ENCODE data around the gene RD3L. TPM values are rescaled to one million over a fixed set of nuclear protein-coding genes. Genes with fewer than 3 reads are reported as not detected.
A peak's percentile ranks its signal among the peaks of the same experiment; 100 is the strongest.

RD3L gene
- total RNA-seq, 1 experiment from 2014 or later: not detected

- H4K8ac ChIP-seq (replicated peaks; ENCODE audit: insufficient read length, low read depth, low read length): no peak overlapping the region
- no peak overlapping the region for H3K4me3 Mint-ChIP-seq
- 0 out of 7 replicates have a peak overlapping the region, but pooled peaks of 1 of the 3 experiments have one; percentile 60 for H3K27ac Mint-ChIP-seq
- no peak overlapping the region for H3K23ac ChIP-seq (ENCODE audit: insufficient read length, low read depth, low read length)
- peaks cover 7% of the 10 kb centered on the region for H3K27me3 Mint-ChIP-seq (ENCODE audit: low read depth)
- no peak overlapping the region for H2BK12ac ChIP-seq (ENCODE audit: insufficient read length, low read depth, low read length)
- H3K18ac ChIP-seq (ENCODE audit: insufficient read length, low read depth, low read length): no peak overlapping the region
- no peak overlapping the region for H2AFZ ChIP-seq (ENCODE audit: low read length)
- H4K91ac ChIP-seq (ENCODE audit: insufficient read length, low read depth, low read length): no peak overlapping the region
- H3K27ac ChIP-seq (ENCODE audit: insufficient read length, low read depth, low read length): no peak overlapping the region
- no peaks in the 10 kb centered on the region for H3K79me1 ChIP-seq (ENCODE audit: insufficient read depth, low read depth, low read length, poor library complexity, severe bottlenecking)
- no peaks in the 10 kb centered on the region for H3K23me2 ChIP-seq (ENCODE audit: insufficient read length, low read depth, low read length, poor library complexity, severe bottlenecking)
- H4K5ac ChIP-seq (ENCODE audit: insufficient read length, low read depth, low read length): no peak overlapping the region
- no peak overlapping the region for H3K9ac ChIP-seq (ENCODE audit: extremely low read depth, insufficient read length, low read length)
- H4K20me1 ChIP-seq (ENCODE audit: control insufficient read depth, insufficient read depth, insufficient read length): peaks cover 2% of the 10 kb centered on the region
- H3K36me3 Mint-ChIP-seq (ENCODE audit: insufficient read depth in 1 of 3, low read depth in 3 of 3): peaks cover 3 to 5% (median 5%) of the 10 kb centered on the region in 3 experiments; a peak in 3 of 7 replicates
- H3T11ph ChIP-seq (ENCODE audit: low read length): no peak overlapping the region
- H3K27me3 ChIP-seq (ENCODE audit: insufficient read depth, low read length): no peaks in the 10 kb centered on the region
- no CpG with 5 or more reads among the region's 15 CpGs for WGBS (ENCODE audit: extremely low coverage, insufficient read length, low lambda C conversion rate)
- no peak overlapping the region for H2AK5ac ChIP-seq (ENCODE audit: insufficient read length, low read length)
- TF ChIP-seq CTCF (conservative IDR thresholded peaks at IDR 0.05): no peak
- H3K4ac ChIP-seq (ENCODE audit: low read depth, low read length): no peak overlapping the region
- no peak for DNase-seq
- H3K9me3 ChIP-seq (ENCODE audit: control insufficient read depth, low read depth, low read length): no peaks in the 10 kb centered on the region
- no peak overlapping the region for H2BK120ac ChIP-seq (ENCODE audit: low read depth, low read length, poor library complexity, severe bottlenecking)
- no peaks in the 10 kb centered on the region for H3K4me1 ChIP-seq (ENCODE audit: insufficient read depth, low read length)
- H3K9me3 Mint-ChIP-seq: peaks cover 5 to 6% of the 10 kb centered on the region in 2 experiments
- H3K14ac ChIP-seq (ENCODE audit: insufficient read depth, low read length): no peak overlapping the region
- H2BK20ac ChIP-seq (ENCODE audit: low read depth, low read length, poor library complexity, severe bottlenecking): no peak overlapping the region
- no peak overlapping the region for H3K56ac ChIP-seq (ENCODE audit: insufficient read length, low read depth, low read length)
- H3K4me1 Mint-ChIP-seq: peaks cover under 1 to 11% of the 10 kb centered on the region in 2 experiments; a peak in 2 of 4 replicates
- no peak overlapping the region for H3K4me2 ChIP-seq (ENCODE audit: insufficient read depth, insufficient read length, low read length)
- no peak overlapping the region for H2BK15ac ChIP-seq (ENCODE audit: low read depth, low read length)
- no peaks in the 10 kb centered on the region for H3K79me2 ChIP-seq (ENCODE audit: insufficient read depth, low read length)
- no peak overlapping the region for H2BK5ac ChIP-seq (ENCODE audit: insufficient read length, low read length)
These were observed 50.6 kb downstream of the RD3L start for GRCh38 chr14:103891667-103892215.

Data from H9 (cell line).